A673 (cell line): ENCODE data around the gene CRNKL1. TPM values are rescaled to one million over a fixed set of nuclear protein-coding genes. Genes with fewer than 3 reads are reported as not detected.
A peak's percentile ranks its signal among the peaks of the same experiment; 100 is the strongest.

ENCODE experiments used
- BruUV-seq: library from RNA; stranded (reverse); fragments of 400-500 nt; replicated peaks from 2 replicates; lab custom pipeline; 2021; lab: Mats Ljungman, UMichigan
- CTCF ChIA-PET: fragments of 300-600 bp; sonication (Branson Sonifier 250); formaldehyde crosslinking; loops from one replicate; lab custom pipeline; 2022; ENCODE audit warnings: antibody characterized with exemption; lab: Charles Lee
- POLR2A ChIA-PET: fragments of 300-600 bp; sonication (Branson Sonifier 250); formaldehyde crosslinking; loops from one replicate; lab custom pipeline; 2022; ENCODE audit warnings: antibody characterized with exemption; ENCODE audit not compliant: low non-redundant PET; lab: Charles Lee
- DNase-seq: peaks from one replicate; pipeline ENCODE4 v3.0.0-alpha.2; 2015; ENCODE audit warnings: low spot score
- H3K27ac ChIP-seq: fragments of 200-600 bp; sonication (generic); 2 replicates; pipeline ENCODE4 v1.5.1; 2016; ENCODE audit warnings: mixed run types, low read depth, mild to moderate bottlenecking, mixed read lengths, antibody characterized with exemption, low read length; ENCODE audit not compliant: poor library complexity, severe bottlenecking
- H3K27me3 ChIP-seq: fragments of 200-600 bp; sonication (generic); replicated peaks from 2 replicates; pipeline ENCODE4 v1.6.1; 2017; ENCODE audit warnings: mixed run types, low read depth, mild to moderate bottlenecking, mixed read lengths, antibody characterized with exemption, low read length; ENCODE audit not compliant: insufficient read depth, poor library complexity
- H3K36me3 ChIP-seq: fragments of 200-600 bp; sonication (generic); 2 replicates; pipeline ENCODE4 v1.6.1; 2016; ENCODE audit warnings: mixed run types, mild to moderate bottlenecking, mixed read lengths, antibody characterized with exemption, low read length; ENCODE audit not compliant: insufficient read depth, poor library complexity, severe bottlenecking
- H3K4me1 ChIP-seq: fragments of 200-600 bp; sonication (generic); 2 replicates; pipeline ENCODE4 v1.6.1; 2017; ENCODE audit warnings: mixed run types, mild to moderate bottlenecking, mixed read lengths, antibody characterized with exemption, low read length; ENCODE audit not compliant: insufficient read depth, poor library complexity, severe bottlenecking
- H3K4me3 ChIP-seq: fragments of 200-600 bp; sonication (generic); 2 replicates; pipeline ENCODE4 v1.5.1; 2016; ENCODE audit warnings: low read depth, mixed run types, mild to moderate bottlenecking, mixed read lengths, low read length; ENCODE audit not compliant: poor library complexity, severe bottlenecking
- H3K9me3 ChIP-seq: fragments of 200-600 bp; sonication (generic); 2 replicates; pipeline ENCODE4 v1.6.1; 2016; ENCODE audit warnings: mixed run types, low read depth, mild to moderate bottlenecking, mixed read lengths, antibody characterized with exemption, low read length; ENCODE audit not compliant: poor library complexity, severe bottlenecking
- EZH2 ChIP-seq: fragments of 200-600 bp; sonication (generic); IDR thresholded peaks from 2 replicates; pipeline ENCODE4 v1.6.1; 2017; ENCODE audit warnings: borderline replicate concordance, low read depth, mild to moderate bottlenecking, mixed read lengths, antibody characterized with exemption, low read length; ENCODE audit not compliant: poor library complexity, severe bottlenecking
- intact Hi-C: fragments of 100-400 bp; cut with micrococcal nuclease; formaldehyde crosslinking; loops from one replicate; pipeline ENCODE4 v1.10.0; 2022; ENCODE audit not compliant: unreplicated experiment
- total RNA-seq: library from RNA; stranded (reverse); gene quantifications from 2 replicates; pipeline ENCODE4 v1.2.3, GENCODE V29; 2021
- TF ChIP-seq, protein P1 (sequence below): fragments of 300-800, 200-600 bp; sonication (generic); conservative IDR thresholded peaks from 2 replicates; pipeline ENCODE4 v1.5.1; 2017; ENCODE audit warnings: low read depth, mild to moderate bottlenecking, antibody characterized with exemption, low read length, moderate library complexity, mixed read lengths

The CRNKL1 gene
- total RNA-seq, 1 experiment from 2014 or later = 25.1 TPM

DNA sequence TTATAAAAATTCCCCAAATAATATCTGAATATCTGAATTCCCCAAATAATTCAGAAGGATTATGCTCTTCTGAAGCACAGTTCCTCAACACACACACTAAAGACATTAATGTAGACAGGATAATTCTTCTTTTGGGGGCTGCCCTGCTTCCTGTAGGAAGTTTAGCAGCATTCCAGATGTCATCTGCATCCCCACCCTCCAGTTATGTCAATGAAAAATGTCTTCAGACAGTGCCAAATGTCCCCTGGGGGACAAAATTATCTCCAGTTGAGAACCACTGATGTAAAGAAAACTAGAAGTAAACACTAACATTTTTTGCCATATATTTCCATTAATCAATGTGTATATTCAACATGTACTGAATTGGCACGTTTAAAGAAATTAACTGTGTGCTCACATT, 61.0 kb downstream of the CRNKL1 start:
- ChIA-PET POLR2A (no interaction called here), CTCF (no interaction called here)
- no peaks in the 10 kb centered on the region for H3K27me3 ChIP-seq
- H3K36me3 ChIP-seq = no peaks in the 10 kb centered on the region
- DNase-seq = peak; percentile 82
- H3K9me3 ChIP-seq = no peaks in the 10 kb centered on the region
- H3K4me3 ChIP-seq = no peak overlapping the region
- peaks cover 61% of the 10 kb centered on the region for H3K4me1 ChIP-seq
- H3K27ac ChIP-seq = peak overlapping the region; percentile 85
- intact Hi-C loops = loop anchor here (5.0 kb wide), 1 partner anchor 89 kb away; no protein-coding TSS in a partner anchor
- no TSS peak for BruUV-seq
- TF ChIP-seq, protein P1, sequence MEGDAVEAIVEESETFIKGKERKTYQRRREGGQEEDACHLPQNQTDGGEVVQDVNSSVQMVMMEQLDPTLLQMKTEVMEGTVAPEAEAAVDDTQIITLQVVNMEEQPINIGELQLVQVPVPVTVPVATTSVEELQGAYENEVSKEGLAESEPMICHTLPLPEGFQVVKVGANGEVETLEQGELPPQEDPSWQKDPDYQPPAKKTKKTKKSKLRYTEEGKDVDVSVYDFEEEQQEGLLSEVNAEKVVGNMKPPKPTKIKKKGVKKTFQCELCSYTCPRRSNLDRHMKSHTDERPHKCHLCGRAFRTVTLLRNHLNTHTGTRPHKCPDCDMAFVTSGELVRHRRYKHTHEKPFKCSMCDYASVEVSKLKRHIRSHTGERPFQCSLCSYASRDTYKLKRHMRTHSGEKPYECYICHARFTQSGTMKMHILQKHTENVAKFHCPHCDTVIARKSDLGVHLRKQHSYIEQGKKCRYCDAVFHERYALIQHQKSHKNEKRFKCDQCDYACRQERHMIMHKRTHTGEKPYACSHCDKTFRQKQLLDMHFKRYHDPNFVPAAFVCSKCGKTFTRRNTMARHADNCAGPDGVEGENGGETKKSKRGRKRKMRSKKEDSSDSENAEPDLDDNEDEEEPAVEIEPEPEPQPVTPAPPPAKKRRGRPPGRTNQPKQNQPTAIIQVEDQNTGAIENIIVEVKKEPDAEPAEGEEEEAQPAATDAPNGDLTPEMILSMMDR = no peak
- no peak for TF ChIP-seq EZH2

DNA sequence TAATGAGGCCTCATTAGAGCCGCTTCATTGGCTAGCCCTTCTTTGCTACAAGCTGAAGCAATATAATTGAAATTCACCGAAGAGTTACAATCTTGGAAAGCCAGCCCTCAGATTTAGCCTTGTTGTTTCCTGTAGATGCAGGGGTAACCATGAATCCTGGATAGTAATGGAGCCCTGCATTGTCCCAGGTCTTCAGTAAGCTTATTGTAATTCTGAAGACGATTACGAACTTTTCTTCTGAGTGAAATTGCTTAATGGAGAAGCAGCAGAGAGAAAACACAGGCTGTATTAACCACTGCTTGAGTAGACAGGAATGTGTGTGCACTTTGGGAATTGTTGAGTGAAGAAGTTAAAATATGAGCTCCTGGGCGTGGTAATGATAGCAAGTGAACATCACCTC, 61.4 kb downstream of the CRNKL1 start:
- peak; percentile 76 for DNase-seq
- Histone ChIP-seq H3K27me3 (no peaks in the 10 kb centered on the region), H3K27ac (peak overlapping the region; percentile 85), H3K36me3 (no peaks in the 10 kb centered on the region), H3K4me3 (peak overlapping the region; percentile 11), H3K4me1 (peaks cover 61% of the 10 kb centered on the region), H3K9me3 (no peaks in the 10 kb centered on the region)
- ChIA-PET CTCF (no interaction called here), POLR2A (no interaction called here)
- TF ChIP-seq, protein P1 = no peak
- TF ChIP-seq EZH2 = no peak
- no TSS peak for BruUV-seq
- intact Hi-C loops = loop anchor here (5.0 kb wide), 1 partner anchor 89 kb away; no protein-coding TSS in a partner anchor

DNA sequence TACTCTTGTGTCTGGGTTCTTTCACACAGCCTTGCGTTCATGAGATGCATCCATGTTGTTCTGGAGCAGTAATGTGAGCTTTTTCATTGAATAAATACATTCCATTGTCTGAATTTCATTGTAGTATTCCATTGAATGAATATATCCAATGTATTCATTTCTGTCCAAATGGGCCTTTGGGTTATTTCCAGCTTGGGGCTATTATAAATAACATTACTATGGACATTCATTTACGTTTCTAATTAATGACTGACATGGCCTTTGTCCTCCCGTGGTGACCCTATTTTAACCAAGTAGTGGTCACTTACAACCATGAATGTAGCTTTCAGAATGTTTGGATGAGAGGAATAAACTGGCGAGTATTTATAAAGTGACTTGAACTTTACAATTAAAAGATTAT, 65.2 kb downstream of the CRNKL1 start:
- BruUV-seq = no TSS peak
- Histone ChIP-seq H3K27me3 (no peaks in the 10 kb centered on the region), H3K4me1 (peaks cover 27% of the 10 kb centered on the region), H3K36me3 (no peaks in the 10 kb centered on the region), H3K4me3 (no peak overlapping the region), H3K27ac (no peak overlapping the region), H3K9me3 (no peaks in the 10 kb centered on the region)
- ChIA-PET CTCF (no interaction called here), POLR2A (no interaction called here)
- TF ChIP-seq, protein P1 = no peak
- TF ChIP-seq EZH2 = no peak
- DNase-seq = no peak
- intact Hi-C loops = no loop called here
